ENCODE results near the gene NOL3.

The NOL3 gene

GRCh38 chr16:67158637-67159600 is 11.4 kb upstream of the NOL3 start:
- TF ChIP-seq, protein P1, sequence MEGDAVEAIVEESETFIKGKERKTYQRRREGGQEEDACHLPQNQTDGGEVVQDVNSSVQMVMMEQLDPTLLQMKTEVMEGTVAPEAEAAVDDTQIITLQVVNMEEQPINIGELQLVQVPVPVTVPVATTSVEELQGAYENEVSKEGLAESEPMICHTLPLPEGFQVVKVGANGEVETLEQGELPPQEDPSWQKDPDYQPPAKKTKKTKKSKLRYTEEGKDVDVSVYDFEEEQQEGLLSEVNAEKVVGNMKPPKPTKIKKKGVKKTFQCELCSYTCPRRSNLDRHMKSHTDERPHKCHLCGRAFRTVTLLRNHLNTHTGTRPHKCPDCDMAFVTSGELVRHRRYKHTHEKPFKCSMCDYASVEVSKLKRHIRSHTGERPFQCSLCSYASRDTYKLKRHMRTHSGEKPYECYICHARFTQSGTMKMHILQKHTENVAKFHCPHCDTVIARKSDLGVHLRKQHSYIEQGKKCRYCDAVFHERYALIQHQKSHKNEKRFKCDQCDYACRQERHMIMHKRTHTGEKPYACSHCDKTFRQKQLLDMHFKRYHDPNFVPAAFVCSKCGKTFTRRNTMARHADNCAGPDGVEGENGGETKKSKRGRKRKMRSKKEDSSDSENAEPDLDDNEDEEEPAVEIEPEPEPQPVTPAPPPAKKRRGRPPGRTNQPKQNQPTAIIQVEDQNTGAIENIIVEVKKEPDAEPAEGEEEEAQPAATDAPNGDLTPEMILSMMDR (IDR thresholded peaks at IDR 0.05; ENCODE audit: control extremely low read depth, extremely low read depth, low read depth, missing control alignments): no peak
- DNase-seq (ENCODE audit: extremely low spot score): peak; percentile 81
- ChIA-PET POLR2A (interaction anchor here (0.6 kb wide), 1 partner anchor 652 kb away, joined by 4 read pairs; no protein-coding TSS in a partner anchor), CTCF (interaction anchor here (0.9 to 11.2 kb wide), 17 partner anchors 8 to 198 kb away, joined by 3 to 207 read pairs (median 5); partner anchors contain the start of genes B3GNT9, CES3 and NOL3)

DNA sequence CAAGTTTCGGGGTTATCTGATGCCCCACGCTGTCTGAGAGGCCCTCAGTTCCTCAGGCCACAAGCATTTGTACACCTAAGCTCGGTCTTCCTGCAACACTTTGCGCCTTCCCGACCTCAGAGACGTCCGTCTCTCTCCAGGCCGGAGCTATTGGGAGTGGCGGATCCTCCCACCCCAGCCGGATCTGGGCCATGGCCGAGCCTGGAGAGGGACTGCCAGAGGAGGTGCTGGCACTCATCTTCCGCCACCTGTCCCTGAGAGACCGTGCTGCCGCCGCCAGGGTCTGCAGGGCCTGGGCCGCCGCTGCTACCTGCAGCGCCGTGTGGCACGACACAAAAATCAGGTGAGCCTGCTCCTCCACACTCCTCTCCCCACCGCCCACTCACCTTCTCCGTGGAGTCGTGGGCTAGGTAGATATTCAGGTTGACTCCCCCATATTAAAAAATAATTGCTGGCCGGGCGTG is 8.7 kb upstream of the NOL3 start:
- TF ChIP-seq, protein P1 (IDR thresholded peaks at IDR 0.05; ENCODE audit: control extremely low read depth, extremely low read depth, low read depth, missing control alignments): no peak
- CTCF ChIA-PET: interaction anchor here (1.0 to 5.8 kb wide), 6 partner anchors 8 to 173 kb away, joined by 3 to 45 read pairs (median 20); partner anchors contain the start of genes B3GNT9, CES4A and NOL3
- POLR2A ChIA-PET: no interaction called here
- no peak for DNase-seq (ENCODE audit: extremely low spot score)

DNA sequence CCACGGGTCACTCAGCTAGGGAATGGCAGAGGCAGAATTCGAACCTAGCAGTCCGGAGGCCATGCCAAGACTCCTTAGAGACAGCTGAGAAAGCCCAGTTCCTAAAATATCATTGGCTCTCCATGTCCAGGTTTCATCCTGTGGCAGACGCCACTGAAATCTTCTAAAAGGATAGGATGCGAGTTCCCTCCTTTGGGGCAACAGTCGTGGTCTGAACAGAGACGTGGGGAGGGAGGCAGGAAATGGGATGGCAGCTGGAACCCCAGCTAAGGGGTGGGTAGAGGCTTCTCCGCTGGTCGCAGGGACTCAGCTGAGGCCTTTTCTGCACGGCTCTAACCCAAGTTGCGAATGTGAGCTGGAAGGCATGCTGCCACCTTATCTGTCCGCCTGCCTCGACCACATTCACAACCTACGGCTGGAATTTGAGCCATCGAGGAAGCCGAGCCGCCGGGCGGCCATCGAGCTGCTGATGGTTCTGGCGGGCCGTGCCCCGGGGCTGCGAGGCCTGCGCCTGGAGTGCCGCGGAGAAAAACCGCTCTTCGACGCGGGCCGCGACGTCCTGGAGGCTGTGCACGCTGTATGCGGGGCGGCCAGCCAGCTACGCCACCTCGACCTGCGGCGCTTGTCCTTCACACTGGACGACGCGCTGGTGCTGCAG is 7.7 kb upstream of the NOL3 start:
- TF ChIP-seq, protein P1 (IDR thresholded peaks at IDR 0.05; ENCODE audit: control extremely low read depth, extremely low read depth, low read depth, missing control alignments): no peak
- no peak for DNase-seq (ENCODE audit: extremely low spot score)
- CTCF ChIA-PET: interaction anchor here (1.8 to 5.8 kb wide), 4 partner anchors 10 to 145 kb away, joined by 12 to 45 read pairs (median 29); partner anchors contain the start of gene B3GNT9
- POLR2A ChIA-PET: interaction anchor here (0.5 kb wide), 1 partner anchor 318 kb away, joined by 3 read pairs; the partner anchor contains the start of gene ATP6V0D1

GRCh38 chr16:67163164-67163998 is 7.0 kb upstream of the NOL3 start:
- ChIA-PET POLR2A (interaction anchor here (0.5 kb wide), 2 partner anchors 10 to 317 kb away, joined by 3 read pairs; partner anchors contain the start of gene ATP6V0D1), CTCF (interaction anchor here (1.8 to 5.8 kb wide), 4 partner anchors 10 to 146 kb away, joined by 12 to 45 read pairs (median 29); partner anchors contain the start of gene B3GNT9)
- TF ChIP-seq, protein P1 (IDR thresholded peaks at IDR 0.05; ENCODE audit: control extremely low read depth, extremely low read depth, low read depth, missing control alignments): no peak
- DNase-seq (ENCODE audit: extremely low spot score): no peak

DNA sequence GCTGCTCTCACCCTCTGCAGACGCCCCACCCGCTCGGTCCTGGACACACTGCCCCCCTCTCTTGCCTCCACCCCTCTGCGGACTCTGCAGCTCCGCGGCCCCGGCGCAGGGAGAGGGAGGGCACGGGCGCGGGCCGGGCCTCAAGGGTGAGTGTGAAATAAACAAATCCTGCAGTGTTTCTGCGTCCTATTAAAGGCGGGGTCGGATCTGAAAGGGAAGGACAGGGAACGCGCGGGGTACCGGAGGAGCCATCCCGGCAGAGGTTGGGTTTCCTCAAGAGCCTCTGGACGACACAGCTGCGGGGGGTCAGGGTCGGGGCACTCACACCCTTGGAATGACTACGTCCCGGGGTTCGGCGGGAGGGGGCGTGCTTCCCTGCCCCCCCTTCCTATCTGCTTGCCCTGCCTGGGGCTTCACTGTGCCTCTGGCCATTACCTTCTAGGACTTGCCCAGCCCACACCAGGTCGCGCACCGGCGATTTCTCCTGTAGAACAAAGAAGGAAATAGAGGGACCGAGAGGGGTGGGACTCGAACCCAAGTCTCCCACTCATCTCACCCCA is 6.3 kb upstream of the NOL3 start:
- ChIA-PET CTCF (interaction anchor here (4.1 to 5.8 kb wide), 3 partner anchors 11 to 21 kb away, joined by 17 to 45 read pairs (median 41); partner anchors contain the start of gene B3GNT9), POLR2A (no interaction called here)
- TF ChIP-seq, protein P1 (IDR thresholded peaks at IDR 0.05; ENCODE audit: control extremely low read depth, extremely low read depth, low read depth, missing control alignments): no peak
- no peak for DNase-seq (ENCODE audit: extremely low spot score)
